ENCODE measurements around the gene GINS1. TPM values are rescaled to one million over a fixed set of nuclear protein-coding genes. Genes with fewer than 3 reads are reported as not detected.

Gene GINS1
- total and polyA plus RNA-seq, 2 of the 13 experiments (the other 11 are each of a cell fraction or from before 2014, with no cell fraction given), result 14.6 to 59.9 TPM

- TF ChIP-seq ZNF788 (CRISPR knock-in tag; IDR thresholded peaks at IDR 0.05; ENCODE audit: borderline replicate concordance) (peak; percentile 87; the same call in 1 of the 2 replicates), ATF7 (IDR thresholded peaks at IDR 0.05) (no peak), ATF7 (CRISPR knock-in tag; IDR thresholded peaks at IDR 0.05) (peak; percentile 67; the same call in 1 of the 2 replicates), DMTF1 (CRISPR knock-in tag; IDR thresholded peaks at IDR 0.05) (0 out of 2 replicates have a peak, but pooled peaks have one; percentile 84), ZNF687 (CRISPR knock-in tag; IDR thresholded peaks at IDR 0.05) (peak; percentile 88), IRX3 (CRISPR knock-in tag; IDR thresholded peaks at IDR 0.05; ENCODE audit: borderline replicate concordance, low read depth) (0 out of 2 replicates have a peak, but pooled peaks have one; percentile 33), ZNF781 (CRISPR knock-in tag; IDR thresholded peaks at IDR 0.05; ENCODE audit: borderline replicate concordance, not compliant biosample characterization) (peak; percentile 75), BCL6 (CRISPR knock-in tag; IDR thresholded peaks at IDR 0.05) (peak; percentile 78), CEBPG (CRISPR knock-in tag; IDR thresholded peaks at IDR 0.05) (peak; percentile 66), GTF2F1 (IDR thresholded peaks at IDR 0.05; ENCODE audit: low read length) (no peak), ZNF280D (CRISPR knock-in tag; IDR thresholded peaks at IDR 0.05) (no peak), TARDBP (CRISPR knock-in tag; IDR thresholded peaks at IDR 0.05) (peak; percentile 89), BRD4 (CRISPR knock-in tag; IDR thresholded peaks at IDR 0.05) (peak; percentile 94), STAT5B (CRISPR knock-in tag; IDR thresholded peaks at IDR 0.05) (peak; percentile 57; the same call in 1 of the 2 replicates), ZNF782 (CRISPR knock-in tag; IDR thresholded peaks at IDR 0.05; ENCODE audit: borderline replicate concordance) (peak; percentile 87; the same call in 1 of the 2 replicates), ZSCAN31 (CRISPR knock-in tag; IDR thresholded peaks at IDR 0.05; ENCODE audit: low read depth) (peak; percentile 90), AGO1 (IDR thresholded peaks at IDR 0.05; ENCODE audit: low read depth, low read length, poor library complexity, severe bottlenecking) (no peak), BRCA1 (CRISPR knock-in tag; IDR thresholded peaks at IDR 0.05) (peak; percentile 83; the same call in 1 of the 2 replicates), NFE2 (CRISPR knock-in tag; IDR thresholded peaks at IDR 0.05) (0 out of 2 replicates have a peak, but pooled peaks have one; percentile 11)
Measured at GRCh38 chr20:25390538-25391528, 16.6 kb upstream of the GINS1 start, which contains the start of gene ABHD12 (continued).

All from HepG2 (cell line).